VCaP (cell line): ENCODE results near the gene RUSC1.

Experiments used
- H3K27ac ChIP-seq: fragments of 450-650 bp; 2 replicates; pipeline ENCODE4 v1.5.1; 2017
- TF ChIP-seq, protein P1 (sequence below): fragments of 450-650 bp; conservative IDR thresholded peaks from 2 replicates; pipeline ENCODE4 v1.5.1; 2017; ENCODE audit warnings: mild to moderate bottlenecking, moderate library complexity

The RUSC1 gene

GRCh38 chr1:155342842-155343241 is 22.1 kb downstream of the RUSC1 start:
- TF ChIP-seq, protein P1, sequence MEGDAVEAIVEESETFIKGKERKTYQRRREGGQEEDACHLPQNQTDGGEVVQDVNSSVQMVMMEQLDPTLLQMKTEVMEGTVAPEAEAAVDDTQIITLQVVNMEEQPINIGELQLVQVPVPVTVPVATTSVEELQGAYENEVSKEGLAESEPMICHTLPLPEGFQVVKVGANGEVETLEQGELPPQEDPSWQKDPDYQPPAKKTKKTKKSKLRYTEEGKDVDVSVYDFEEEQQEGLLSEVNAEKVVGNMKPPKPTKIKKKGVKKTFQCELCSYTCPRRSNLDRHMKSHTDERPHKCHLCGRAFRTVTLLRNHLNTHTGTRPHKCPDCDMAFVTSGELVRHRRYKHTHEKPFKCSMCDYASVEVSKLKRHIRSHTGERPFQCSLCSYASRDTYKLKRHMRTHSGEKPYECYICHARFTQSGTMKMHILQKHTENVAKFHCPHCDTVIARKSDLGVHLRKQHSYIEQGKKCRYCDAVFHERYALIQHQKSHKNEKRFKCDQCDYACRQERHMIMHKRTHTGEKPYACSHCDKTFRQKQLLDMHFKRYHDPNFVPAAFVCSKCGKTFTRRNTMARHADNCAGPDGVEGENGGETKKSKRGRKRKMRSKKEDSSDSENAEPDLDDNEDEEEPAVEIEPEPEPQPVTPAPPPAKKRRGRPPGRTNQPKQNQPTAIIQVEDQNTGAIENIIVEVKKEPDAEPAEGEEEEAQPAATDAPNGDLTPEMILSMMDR, result no peak

DNA sequence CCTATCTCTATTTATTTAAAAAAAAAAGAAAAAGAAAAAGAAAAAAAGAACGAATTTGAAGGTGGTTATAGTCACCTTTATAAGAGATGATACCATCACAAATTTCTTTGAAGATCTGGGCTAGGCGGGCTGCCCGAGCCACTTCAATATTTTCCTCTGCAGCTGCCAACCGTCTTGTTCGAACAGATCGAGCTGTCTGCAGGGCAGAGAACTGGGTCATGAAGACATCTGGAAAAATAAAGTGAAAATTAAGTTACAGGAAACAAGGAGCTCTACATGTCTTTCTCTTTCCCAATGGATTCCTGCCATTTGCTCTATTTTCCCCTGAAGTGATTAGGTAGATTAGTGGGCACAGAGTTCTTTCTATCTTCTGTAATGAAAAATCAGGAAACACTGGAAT is 31.9 kb downstream of the RUSC1 start:
- TF ChIP-seq, protein P1, result no peak
- no peak overlapping the region for H3K27ac ChIP-seq

More at GRCh38 chr1:155342842-155343241, 22.1 kb downstream of the RUSC1 start:
- H3K27ac ChIP-seq, result peak overlapping the region; percentile 58

- TF ChIP-seq, protein P1, result no peak
- H3K27ac ChIP-seq, result no peak overlapping the region
Measured at GRCh38 chr1:155360051-155360450, 39.4 kb downstream of the RUSC1 start.

GRCh38 chr1:155379180-155379579 is 58.5 kb downstream of the RUSC1 start:
- peak overlapping the region; percentile 76 for H3K27ac ChIP-seq

GRCh38 chr1:155379631-155380090 is 59.0 kb downstream of the RUSC1 start:
- H3K27ac ChIP-seq, result peak overlapping the region; percentile 76

More at GRCh38 chr1:155379180-155379579, 58.5 kb downstream of the RUSC1 start:
- TF ChIP-seq, protein P1, result no peak

More at GRCh38 chr1:155379631-155380090, 59.0 kb downstream of the RUSC1 start:
- TF ChIP-seq, protein P1, result no peak
